PC-9 (cell line): ENCODE data around the gene MACROD2. TPM values are rescaled to one million over a fixed set of nuclear protein-coding genes. Genes with fewer than 3 reads are reported as not detected.

Experiments used
- BruUV-seq: library from RNA; stranded (reverse); fragments of 400-500 nt; replicated peaks from 2 replicates; lab custom pipeline; 2021; lab: Mats Ljungman, UMichigan
- CTCF ChIA-PET: fragments of 300-600 bp; sonication (Branson Sonifier 250); formaldehyde crosslinking; loops from one replicate; lab custom pipeline; 2022; ENCODE audit warnings: antibody characterized with exemption; lab: Charles Lee
- POLR2A ChIA-PET: fragments of 300-600 bp; sonication (Branson Sonifier 250); formaldehyde crosslinking; loops from one replicate; lab custom pipeline; 2022; ENCODE audit warnings: antibody characterized with exemption; ENCODE audit not compliant: unreplicated experiment; lab: Charles Lee
- DNase-seq, 2 experiments: peaks; one replicate each; pipeline versions ENCODE4 v3.0.0 to v3.0.0-alpha.2; 2015 to 2022; ENCODE audit warnings: mixed read lengths in 1 of 2
- H2AFZ ChIP-seq: fragments of 200-600 bp; sonication (generic); 2 replicates; pipeline ENCODE4 v1.8.1; 2017; ENCODE audit warnings: antibody characterized with exemption
- H3F3A ChIP-seq: fragments of 200-600 bp; sonication (generic); 2 replicates; pipeline ENCODE4 v1.8.1; 2017; ENCODE audit warnings: antibody characterized with exemption, mild to moderate bottlenecking, low read depth; ENCODE audit not compliant: insufficient read depth
- H3K27ac ChIP-seq: fragments of 200-600 bp; sonication (generic); 2 replicates; pipeline ENCODE4 v1.6.1; 2016; ENCODE audit warnings: mixed run types
- H3K27me3 ChIP-seq: fragments of 200-600 bp; sonication (generic); 2 replicates; pipeline ENCODE4 v1.6.1; 2016; ENCODE audit warnings: low read depth, mixed run types; ENCODE audit not compliant: insufficient read depth
- H3K36me3 ChIP-seq: fragments of 200-600 bp; sonication (generic); 2 replicates; pipeline ENCODE4 v1.6.1; 2016; ENCODE audit warnings: low read depth, mixed run types
- H3K4me1 ChIP-seq: fragments of 200-600 bp; sonication (generic); replicated peaks from 2 replicates; pipeline ENCODE4 v1.6.1; 2016; ENCODE audit warnings: mixed run types; ENCODE audit not compliant: insufficient read depth
- H3K4me2 ChIP-seq: fragments of 200-600 bp; sonication (generic); 2 replicates; pipeline ENCODE4 v1.6.1; 2017; ENCODE audit warnings: mixed run types
- H3K4me3 ChIP-seq: fragments of 200-600 bp; sonication (generic); 2 replicates; pipeline ENCODE4 v1.6.1; 2016; ENCODE audit warnings: mixed run types
- H3K79me2 ChIP-seq: fragments of 200-600 bp; sonication (generic); 2 replicates; pipeline ENCODE4 v1.6.1; 2017; ENCODE audit warnings: low read depth, mixed run types
- H3K9me2 ChIP-seq: fragments of 200-600 bp; sonication (generic); 2 replicates; pipeline ENCODE4 v1.8.1; 2017; ENCODE audit warnings: mild to moderate bottlenecking; ENCODE audit not compliant: insufficient read depth
- H3K9me3 ChIP-seq: fragments of 200-600 bp; sonication (generic); 2 replicates; pipeline ENCODE4 v1.8.1; 2016; ENCODE audit warnings: low read depth; ENCODE audit not compliant: insufficient read depth
- H4K20me1 ChIP-seq: fragments of 200-600 bp; sonication (generic); 2 replicates; pipeline ENCODE4 v1.8.1; 2017; ENCODE audit not compliant: insufficient read depth
- EZH2 ChIP-seq: fragments of 200-600 bp; sonication (generic); IDR thresholded peaks from 2 replicates; pipeline ENCODE4 v1.8.0; 2017; ENCODE audit warnings: antibody characterized with exemption, low read depth
- intact Hi-C: fragments of 100-400 bp; cut with micrococcal nuclease; formaldehyde crosslinking; loops from one replicate; pipeline ENCODE4 v1.10.0; 2022; ENCODE audit not compliant: unreplicated experiment
- total RNA-seq: library from RNA; stranded (reverse); gene quantifications from 2 replicates; pipeline ENCODE4 v1.2.3, GENCODE V29; 2021
- TF ChIP-seq, protein P1 (sequence below): fragments of 200-600 bp; sonication (generic); conservative IDR thresholded peaks from 2 replicates; pipeline ENCODE4 v1.6.1; 2017; ENCODE audit warnings: mixed run types, antibody characterized with exemption, mild to moderate bottlenecking, moderate library complexity

The MACROD2 gene
- total RNA-seq, 1 experiment from 2014 or later, result 11.4 TPM

GRCh38 chr20:15239542-15240206, 1244.4 kb downstream of the MACROD2 start:
- intact Hi-C loops, result loop anchor here (5.0 kb wide), 2 partner anchors 1047 to 1097 kb away; no protein-coding TSS in a partner anchor
- no TSS peak for BruUV-seq
- CTCF ChIA-PET, result interaction anchor here (0.6 kb wide), 1 partner anchor 15 kb away, joined by 5 read pairs; no protein-coding TSS in a partner anchor

GRCh38 chr20:15240801-15241200, 1245.5 kb downstream of the MACROD2 start:
- ChIA-PET POLR2A (no interaction called here), CTCF (no interaction called here)
- no peaks in the 10 kb centered on the region for H3K9me2 ChIP-seq
- H3K9me3 ChIP-seq, result no peaks in the 10 kb centered on the region
- intact Hi-C loops, result no loop called here
- H3K27ac ChIP-seq, result no peak overlapping the region
- H3K36me3 ChIP-seq, result no peaks in the 10 kb centered on the region
- TF ChIP-seq, protein P1, sequence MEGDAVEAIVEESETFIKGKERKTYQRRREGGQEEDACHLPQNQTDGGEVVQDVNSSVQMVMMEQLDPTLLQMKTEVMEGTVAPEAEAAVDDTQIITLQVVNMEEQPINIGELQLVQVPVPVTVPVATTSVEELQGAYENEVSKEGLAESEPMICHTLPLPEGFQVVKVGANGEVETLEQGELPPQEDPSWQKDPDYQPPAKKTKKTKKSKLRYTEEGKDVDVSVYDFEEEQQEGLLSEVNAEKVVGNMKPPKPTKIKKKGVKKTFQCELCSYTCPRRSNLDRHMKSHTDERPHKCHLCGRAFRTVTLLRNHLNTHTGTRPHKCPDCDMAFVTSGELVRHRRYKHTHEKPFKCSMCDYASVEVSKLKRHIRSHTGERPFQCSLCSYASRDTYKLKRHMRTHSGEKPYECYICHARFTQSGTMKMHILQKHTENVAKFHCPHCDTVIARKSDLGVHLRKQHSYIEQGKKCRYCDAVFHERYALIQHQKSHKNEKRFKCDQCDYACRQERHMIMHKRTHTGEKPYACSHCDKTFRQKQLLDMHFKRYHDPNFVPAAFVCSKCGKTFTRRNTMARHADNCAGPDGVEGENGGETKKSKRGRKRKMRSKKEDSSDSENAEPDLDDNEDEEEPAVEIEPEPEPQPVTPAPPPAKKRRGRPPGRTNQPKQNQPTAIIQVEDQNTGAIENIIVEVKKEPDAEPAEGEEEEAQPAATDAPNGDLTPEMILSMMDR, result no peak
- no peak for TF ChIP-seq EZH2
- DNase-seq, result no peak
- no peaks in the 10 kb centered on the region for H4K20me1 ChIP-seq
- H3F3A ChIP-seq, result no peaks in the 10 kb centered on the region
- H2AFZ ChIP-seq, result no peak overlapping the region
- no peaks in the 10 kb centered on the region for H3K79me2 ChIP-seq
- no peaks in the 10 kb centered on the region for H3K4me1 ChIP-seq
- no TSS peak for BruUV-seq
- H3K27me3 ChIP-seq, result no peaks in the 10 kb centered on the region
- H3K4me3 ChIP-seq, result no peak overlapping the region
- no peak overlapping the region for H3K4me2 ChIP-seq

More at GRCh38 chr20:15239542-15240206, 1244.4 kb downstream of the MACROD2 start:
- H3K36me3 ChIP-seq, result no peaks in the 10 kb centered on the region
- DNase-seq, result no peak
- H3K27ac ChIP-seq, result no peak overlapping the region
- H3K27me3 ChIP-seq, result no peaks in the 10 kb centered on the region
- H3K9me3 ChIP-seq, result no peaks in the 10 kb centered on the region
- H3K9me2 ChIP-seq, result no peaks in the 10 kb centered on the region
- POLR2A ChIA-PET, result no interaction called here
- H3K4me2 ChIP-seq, result no peak overlapping the region
- no peaks in the 10 kb centered on the region for H3K4me1 ChIP-seq
- TF ChIP-seq, protein P1, result no peak
- TF ChIP-seq EZH2, result no peak
- no peak overlapping the region for H2AFZ ChIP-seq
- no peaks in the 10 kb centered on the region for H3K79me2 ChIP-seq
- no peaks in the 10 kb centered on the region for H3F3A ChIP-seq
- no peak overlapping the region for H3K4me3 ChIP-seq
- no peaks in the 10 kb centered on the region for H4K20me1 ChIP-seq

DNA sequence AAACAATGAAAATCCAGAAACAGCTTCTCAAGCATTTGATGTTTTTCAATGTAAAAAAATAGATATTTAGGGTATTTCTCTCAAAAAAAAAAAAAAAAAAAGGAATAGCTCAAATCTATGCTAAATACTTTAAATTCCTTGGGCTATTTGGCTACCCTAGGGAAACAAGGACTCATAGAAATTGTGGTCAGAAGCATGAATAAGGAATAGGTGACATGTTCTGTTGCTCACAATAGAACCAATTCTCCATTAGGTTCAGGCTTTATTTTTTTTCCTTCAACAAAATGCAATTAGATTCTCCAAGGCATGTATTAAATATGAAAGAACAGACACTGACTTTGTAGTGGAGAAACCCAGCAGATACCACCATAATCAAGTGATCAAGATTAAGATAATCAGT, 1246.4 kb downstream of the MACROD2 start:
- no peak for DNase-seq
- TF ChIP-seq, protein P1, result no peak
- no peak for TF ChIP-seq EZH2
- ChIA-PET CTCF (no interaction called here), POLR2A (no interaction called here)
- no peaks in the 10 kb centered on the region for H4K20me1 ChIP-seq
- H3K36me3 ChIP-seq, result no peaks in the 10 kb centered on the region
- H3K79me2 ChIP-seq, result no peaks in the 10 kb centered on the region
- H3K9me2 ChIP-seq, result no peaks in the 10 kb centered on the region
- no TSS peak for BruUV-seq
- no peaks in the 10 kb centered on the region for H3K27me3 ChIP-seq
- intact Hi-C loops, result no loop called here
- H3K4me1 ChIP-seq, result no peaks in the 10 kb centered on the region
- no peak overlapping the region for H3K27ac ChIP-seq
- H3F3A ChIP-seq, result no peaks in the 10 kb centered on the region
- H3K9me3 ChIP-seq, result no peaks in the 10 kb centered on the region
- H2AFZ ChIP-seq, result no peak overlapping the region
- H3K4me3 ChIP-seq, result no peak overlapping the region
- H3K4me2 ChIP-seq, result no peak overlapping the region
